ENCODE data around the gene HOXB6.

HOXB6 gene

GRCh38 chr17:48609033-48609432, 4.2 kb upstream of the HOXB6 start:
- no peak for DNase-seq (ENCODE audit: low spot score)

- DNase-seq (ENCODE audit: low spot score), result no peak
Observed at GRCh38 chr17:48608494-48608834, 3.7 kb upstream of the HOXB6 start.

GRCh38 chr17:48606892-48607614, 2.3 kb upstream of the HOXB6 start:
- no peak for DNase-seq (ENCODE audit: low spot score)

GRCh38 chr17:48605991-48606891, 1.5 kb upstream of the HOXB6 start:
- no peak for DNase-seq (ENCODE audit: low spot score)

GRCh38 chr17:48605409-48605919, 678 bp upstream of the HOXB6 start:
- DNase-seq (ENCODE audit: low spot score), result no peak

GRCh38 chr17:48603959-48604769, 622 bp downstream of the HOXB6 start:
- DNase-seq (ENCODE audit: low spot score), result no peak

GRCh38 chr17:48601539-48602425, 3.0 kb downstream of the HOXB6 start:
- DNase-seq (ENCODE audit: low spot score), result no peak

GRCh38 chr17:48601207-48601538, 3.6 kb downstream of the HOXB6 start:
- DNase-seq (ENCODE audit: low spot score), result no peak

GRCh38 chr17:48600244-48601098, 4.3 kb downstream of the HOXB6 start:
- no peak for DNase-seq (ENCODE audit: low spot score)

- DNase-seq (ENCODE audit: low spot score), result no peak
Observed at GRCh38 chr17:48599354-48599753, 5.4 kb downstream of the HOXB6 start.

- DNase-seq (ENCODE audit: low spot score), result no peak
Observed at GRCh38 chr17:48598736-48599135, 6.0 kb downstream of the HOXB6 start.

GRCh38 chr17:48597778-48598631, 6.8 kb downstream of the HOXB6 start:
- no peak for DNase-seq (ENCODE audit: low spot score)

- no peak for DNase-seq (ENCODE audit: low spot score)
Observed at GRCh38 chr17:48597528-48597777, 7.3 kb downstream of the HOXB6 start.

GRCh38 chr17:48596735-48597527, 7.9 kb downstream of the HOXB6 start:
- no peak for DNase-seq (ENCODE audit: low spot score)

GRCh38 chr17:48596000-48596734, 8.6 kb downstream of the HOXB6 start:
- DNase-seq (ENCODE audit: low spot score), result no peak

- DNase-seq (ENCODE audit: low spot score), result no peak
Observed at GRCh38 chr17:48595278-48595999, 9.3 kb downstream of the HOXB6 start.

- DNase-seq (ENCODE audit: low spot score), result no peak
Observed at GRCh38 chr17:48594538-48595277, 10.1 kb downstream of the HOXB6 start.

Data from hepatic stellate cell (primary cell).